Esophagus squamous epithelium (tissue), 4 donors: ENCODE data around the gene ABAT.

Experiments used
- POLR2A ChIP-seq, 4 donors: fragments of 450-650 bp; IDR thresholded peaks; one replicate each; pipeline ENCODE4 v1.6.1; 2017; ENCODE audit warnings: antibody characterized with exemption in 4 of 4, mild to moderate bottlenecking in 4 of 4, moderate library complexity in 3 of 4
- TF ChIP-seq, protein P1 (sequence below), 6 experiments: fragments of 450-650 bp in 4 of 6; fragments of 200-600 bp in 2 of 6; sonication (generic) in 2 of 6; IDR thresholded peaks; one replicate each; pipeline ENCODE4 v1.5.1; 2016 to 2019; ENCODE audit warnings: antibody characterized with exemption in 6 of 6, mild to moderate bottlenecking in 4 of 6, moderate library complexity in 4 of 6

DNA sequence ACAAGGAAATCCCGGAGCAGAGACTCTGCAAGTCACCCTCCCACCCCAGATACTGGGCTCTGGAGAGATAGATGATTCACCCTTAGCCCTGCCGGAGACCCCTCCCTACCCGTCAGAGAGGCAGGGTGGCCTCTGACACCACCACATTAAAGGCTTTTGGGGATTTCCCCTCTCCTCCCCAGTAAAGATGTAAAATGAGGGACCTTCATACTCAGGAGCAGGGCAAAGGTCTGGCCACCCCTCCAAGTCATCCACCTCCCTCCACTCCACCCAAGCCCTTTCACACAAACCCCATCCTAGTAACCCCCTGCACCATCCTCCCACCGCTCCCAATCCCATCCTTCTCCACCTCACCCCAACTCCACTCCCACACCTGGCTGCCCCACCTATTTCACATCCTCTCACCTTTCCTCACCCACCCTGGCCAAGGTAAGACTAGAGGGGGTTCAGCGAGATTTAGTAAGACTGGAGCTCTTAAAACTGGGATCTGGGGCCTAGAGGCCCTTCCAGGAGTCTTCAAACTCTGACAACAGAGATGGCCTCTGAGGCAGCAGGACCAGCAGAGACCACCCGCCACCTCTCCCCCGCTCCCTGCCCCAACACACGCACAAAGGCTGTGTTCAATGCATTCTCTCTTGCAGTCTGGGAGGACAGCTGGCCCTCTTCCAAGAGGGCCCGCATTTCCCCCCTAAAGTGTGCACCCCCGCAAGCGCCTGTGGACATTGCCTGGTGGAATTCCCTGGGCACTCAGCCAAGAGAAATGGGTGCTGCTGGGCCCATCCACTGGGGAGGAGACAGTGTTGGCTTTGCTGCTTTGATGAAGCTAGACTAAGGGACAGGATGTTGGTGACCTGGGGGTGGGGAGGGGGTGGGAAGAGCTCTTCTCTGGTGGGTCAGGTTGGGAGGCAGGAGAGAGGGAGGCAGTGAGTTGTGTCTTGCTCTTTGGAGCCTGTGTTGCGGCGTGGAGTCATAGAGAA lies 1.1 kb downstream of the ABAT start:
- TF ChIP-seq, protein P1, sequence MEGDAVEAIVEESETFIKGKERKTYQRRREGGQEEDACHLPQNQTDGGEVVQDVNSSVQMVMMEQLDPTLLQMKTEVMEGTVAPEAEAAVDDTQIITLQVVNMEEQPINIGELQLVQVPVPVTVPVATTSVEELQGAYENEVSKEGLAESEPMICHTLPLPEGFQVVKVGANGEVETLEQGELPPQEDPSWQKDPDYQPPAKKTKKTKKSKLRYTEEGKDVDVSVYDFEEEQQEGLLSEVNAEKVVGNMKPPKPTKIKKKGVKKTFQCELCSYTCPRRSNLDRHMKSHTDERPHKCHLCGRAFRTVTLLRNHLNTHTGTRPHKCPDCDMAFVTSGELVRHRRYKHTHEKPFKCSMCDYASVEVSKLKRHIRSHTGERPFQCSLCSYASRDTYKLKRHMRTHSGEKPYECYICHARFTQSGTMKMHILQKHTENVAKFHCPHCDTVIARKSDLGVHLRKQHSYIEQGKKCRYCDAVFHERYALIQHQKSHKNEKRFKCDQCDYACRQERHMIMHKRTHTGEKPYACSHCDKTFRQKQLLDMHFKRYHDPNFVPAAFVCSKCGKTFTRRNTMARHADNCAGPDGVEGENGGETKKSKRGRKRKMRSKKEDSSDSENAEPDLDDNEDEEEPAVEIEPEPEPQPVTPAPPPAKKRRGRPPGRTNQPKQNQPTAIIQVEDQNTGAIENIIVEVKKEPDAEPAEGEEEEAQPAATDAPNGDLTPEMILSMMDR (IDR thresholded peaks at IDR 0.05) = no peak
- no peak for TF ChIP-seq POLR2A (IDR thresholded peaks at IDR 0.05)
